ENCODE measurements around the gene VENTX.

Gene VENTX

GRCh38 chr10:133268532-133268931 is 30.9 kb downstream of the VENTX start:
- TF ChIP-seq CTCF (conservative IDR thresholded peaks at IDR 0.05; ENCODE audit: low read depth, low read length), result no peak

GRCh38 chr10:133269367-133269766 is 31.7 kb downstream of the VENTX start:
- no peak overlapping the region for H3K4me3 ChIP-seq (ENCODE audit: low read depth, low read length)
- DNase-seq (ENCODE audit: low read depth), result no peak
- no peak for TF ChIP-seq CTCF (conservative IDR thresholded peaks at IDR 0.05; ENCODE audit: low read depth, low read length)

More at GRCh38 chr10:133268532-133268931, 30.9 kb downstream of the VENTX start:
- no peak overlapping the region for H3K4me3 ChIP-seq (ENCODE audit: low read depth, low read length)
- no peak for DNase-seq (ENCODE audit: low read depth)

GRCh38 chr10:133270204-133270603 is 32.5 kb downstream of the VENTX start:
- TF ChIP-seq CTCF (conservative IDR thresholded peaks at IDR 0.05; ENCODE audit: low read depth, low read length), result no peak
- DNase-seq (ENCODE audit: low read depth), result no peak
- no peak overlapping the region for H3K4me3 ChIP-seq (ENCODE audit: low read depth, low read length)

GRCh38 chr10:133270773-133271297 is 33.2 kb downstream of the VENTX start:
- H3K4me3 ChIP-seq (ENCODE audit: low read depth, low read length), result no peak overlapping the region
- DNase-seq (ENCODE audit: low read depth), result no peak
- no peak for TF ChIP-seq CTCF (conservative IDR thresholded peaks at IDR 0.05; ENCODE audit: low read depth, low read length)

GRCh38 chr10:133271521-133272300 is 34.1 kb downstream of the VENTX start:
- DNase-seq (ENCODE audit: low read depth), result no peak
- no peak overlapping the region for H3K4me3 ChIP-seq (ENCODE audit: low read depth, low read length)
- no peak for TF ChIP-seq CTCF (conservative IDR thresholded peaks at IDR 0.05; ENCODE audit: low read depth, low read length)

GRCh38 chr10:133272301-133272963 is 34.8 kb downstream of the VENTX start:
- no peak overlapping the region for H3K4me3 ChIP-seq (ENCODE audit: low read depth, low read length)
- no peak for DNase-seq (ENCODE audit: low read depth)
- no peak for TF ChIP-seq CTCF (conservative IDR thresholded peaks at IDR 0.05; ENCODE audit: low read depth, low read length)

All from choroid plexus epithelial cell (primary cell).